ENCODE results near the gene OR2H2.

Gene OR2H2

GRCh38 chr6:29632789-29633533 is 48.0 kb downstream of the OR2H2 start, which contains the start of gene GABBR1:
GABBR1 (minus strand) TSS chr6:29633183; CDS start chr6:29632385, 798 bp downstream.
- DNase-seq (ENCODE audit: low read depth), result peak; percentile 90
- H3K4me3 ChIP-seq (ENCODE audit: low read length), result peak within 1 kb of the TSS; percentile 57
- TF ChIP-seq CTCF (IDR thresholded peaks at IDR 0.05; ENCODE audit: insufficient read depth, low read depth, low read length, missing control alignments), result no peak

GRCh38 chr6:29633534-29633905 is 48.6 kb downstream of the OR2H2 start:
- TF ChIP-seq CTCF (IDR thresholded peaks at IDR 0.05; ENCODE audit: insufficient read depth, low read depth, low read length, missing control alignments), result no peak
- DNase-seq (ENCODE audit: low read depth), result no peak
- H3K4me3 ChIP-seq (ENCODE audit: low read length), result peak overlapping the region; percentile 57

GRCh38 chr6:29637247-29637646 is 52.3 kb downstream of the OR2H2 start:
- TF ChIP-seq CTCF (IDR thresholded peaks at IDR 0.05; ENCODE audit: insufficient read depth, low read depth, low read length, missing control alignments), result no peak
- no peak for DNase-seq (ENCODE audit: low read depth)
- no peak overlapping the region for H3K4me3 ChIP-seq (ENCODE audit: low read length)

All from epithelial cell of esophagus (primary cell).